DMS53 treated with DMSO at 0.1 percent for 48 hours (cell line): ENCODE data around the gene UBE2Q1.
"Not testable (repeated sequence)": the region's sequence is repeated elsewhere in the genome, so short reads cannot be mapped to it uniquely, and the experiment has no call there.

ENCODE experiments used
- DNase-seq: peaks from one replicate; lab custom pipeline; 2025; ENCODE audit not compliant: unreplicated experiment; lab: John Stamatoyannopoulos, UW

Gene UBE2Q1

DNA sequence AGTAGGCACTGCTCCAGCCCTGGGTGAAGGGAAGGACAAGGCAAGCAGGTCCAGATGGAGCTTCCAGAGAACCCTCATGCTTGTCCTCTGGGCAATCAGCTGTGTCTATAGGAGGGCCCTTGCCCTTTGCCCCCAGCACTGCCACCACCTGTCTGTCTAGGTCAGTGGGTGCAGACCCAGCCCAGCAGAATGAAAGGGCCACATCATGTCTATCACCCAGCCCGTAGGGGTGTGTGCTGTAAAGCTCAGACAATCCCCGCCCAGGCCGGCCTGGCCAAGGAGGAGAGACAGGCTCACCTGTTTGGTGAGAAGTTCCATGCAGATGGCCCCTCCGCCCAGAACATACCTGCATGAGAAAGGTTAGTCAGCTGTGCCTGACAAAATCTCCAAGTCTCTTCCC is 7.0 kb downstream of the UBE2Q1 start:
- no peak for DNase-seq

DNA sequence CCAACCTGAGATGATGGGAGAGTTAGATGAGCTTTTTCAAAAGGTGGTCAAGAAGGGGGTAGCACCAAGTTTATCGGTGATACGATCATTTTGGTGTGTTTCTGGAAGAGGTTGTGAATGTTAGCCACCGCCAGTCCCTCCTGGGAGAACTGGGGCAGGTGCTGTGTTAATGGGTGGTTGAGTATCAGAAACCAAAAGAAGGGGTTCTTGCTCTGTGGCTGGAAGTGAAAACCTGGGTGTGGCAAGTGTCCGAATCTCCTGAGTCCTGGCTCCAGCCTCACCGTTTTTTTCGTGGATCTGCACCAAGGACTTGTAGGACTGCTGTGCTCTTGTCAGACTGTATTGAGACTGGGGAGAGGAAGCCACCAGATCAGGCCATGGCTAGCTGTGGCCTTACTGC is 7.8 kb downstream of the UBE2Q1 start:
- DNase-seq, result no peak

DNA sequence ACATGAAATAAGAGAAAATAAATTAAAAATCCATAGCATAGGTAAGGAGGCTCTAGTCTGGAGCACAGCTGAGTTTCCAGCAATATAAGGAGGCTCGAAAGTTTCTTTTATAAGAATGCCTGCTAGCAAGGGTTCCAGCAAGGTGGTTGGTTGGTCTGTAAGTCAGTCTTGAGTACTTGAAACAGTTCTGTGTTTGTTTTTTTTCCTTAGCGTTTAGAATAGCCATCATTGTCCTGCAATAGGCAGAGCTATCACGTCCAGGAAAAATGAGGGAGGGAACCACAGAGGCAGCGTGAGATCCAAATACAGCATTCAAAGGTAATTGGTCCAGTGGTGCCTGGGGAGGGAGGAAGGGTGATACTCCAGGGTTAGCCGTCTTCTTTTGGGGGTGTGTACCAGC is 8.4 kb downstream of the UBE2Q1 start:
- DNase-seq, result no peak

DNA sequence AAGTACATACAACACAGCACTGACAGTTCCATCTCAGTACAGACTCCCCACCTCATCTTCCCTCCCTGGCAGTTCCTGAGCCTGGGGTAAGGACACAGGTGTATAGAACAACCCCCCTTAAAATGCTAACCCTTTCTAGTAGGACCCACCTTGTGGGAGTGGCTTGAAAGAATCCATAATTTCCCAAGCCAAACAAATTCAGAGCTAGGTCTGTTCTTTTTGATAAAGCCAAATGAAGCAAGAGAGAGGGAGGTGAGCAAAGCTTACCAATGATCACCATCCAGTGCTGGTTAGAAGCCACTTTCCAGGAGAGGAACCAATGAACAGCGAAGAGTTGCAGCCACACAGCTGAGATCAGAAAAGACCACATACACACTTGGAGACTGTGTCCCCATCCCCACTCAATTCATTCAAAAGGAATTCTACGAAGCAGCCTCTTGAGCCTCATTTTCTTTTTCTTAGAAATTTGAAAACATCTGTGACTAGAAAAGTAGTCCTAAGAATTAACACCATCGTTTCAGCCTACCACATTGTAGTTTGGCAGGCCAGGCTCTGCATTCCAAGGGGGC is 9.2 kb downstream of the UBE2Q1 start:
- DNase-seq, result no peak

DNA sequence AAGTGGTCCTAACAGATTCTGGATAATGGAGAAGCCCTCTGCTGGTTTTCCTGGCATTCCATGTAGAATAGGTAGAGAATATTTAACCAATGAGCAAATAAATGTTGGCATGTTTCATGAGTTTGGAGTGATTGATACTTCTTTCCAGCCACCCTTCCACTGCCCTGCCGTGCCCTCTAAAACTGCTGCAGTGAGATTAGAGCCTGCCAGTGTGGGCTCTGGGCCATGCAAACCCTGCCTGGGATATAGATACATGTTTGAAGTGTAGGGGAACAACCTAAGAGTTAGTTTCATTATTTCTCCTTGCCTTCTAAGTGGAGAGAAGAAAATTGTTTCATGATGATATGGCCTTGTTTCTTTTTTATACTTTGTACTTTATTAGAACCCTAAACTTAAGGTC is 10.4 kb downstream of the UBE2Q1 start:
- no peak for DNase-seq

DNA sequence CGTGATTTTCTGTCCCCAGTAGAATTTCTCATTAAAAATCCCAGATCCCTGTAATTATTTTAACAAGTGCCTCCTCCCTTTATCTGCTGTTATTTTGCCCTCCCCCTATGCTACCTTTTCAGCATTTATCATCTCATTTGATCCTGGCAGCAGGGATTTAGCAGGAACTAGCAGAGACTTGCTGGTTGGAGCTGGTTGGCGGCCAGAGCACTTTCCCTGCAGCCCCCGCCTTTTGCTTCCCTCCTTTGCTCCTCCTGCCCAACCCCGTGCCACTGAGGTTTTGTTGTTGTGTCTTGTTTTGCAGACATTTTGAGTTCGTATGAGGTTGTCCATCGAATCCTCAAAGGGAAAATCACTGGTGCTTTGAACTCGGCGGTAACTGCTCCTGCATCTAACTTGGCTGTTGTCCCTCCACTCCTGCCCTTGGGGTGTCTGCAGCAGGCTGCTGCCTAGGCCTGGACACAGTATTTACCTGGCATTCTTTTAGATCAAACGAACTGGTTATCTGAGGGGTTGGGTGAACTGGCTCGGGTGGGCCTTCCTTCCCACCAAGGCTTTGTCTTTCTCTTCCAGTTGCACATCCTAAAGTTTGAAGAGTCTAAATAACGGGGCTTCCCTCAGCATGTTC is 11.2 kb downstream of the UBE2Q1 start:
- DNase-seq, result no peak

DNA sequence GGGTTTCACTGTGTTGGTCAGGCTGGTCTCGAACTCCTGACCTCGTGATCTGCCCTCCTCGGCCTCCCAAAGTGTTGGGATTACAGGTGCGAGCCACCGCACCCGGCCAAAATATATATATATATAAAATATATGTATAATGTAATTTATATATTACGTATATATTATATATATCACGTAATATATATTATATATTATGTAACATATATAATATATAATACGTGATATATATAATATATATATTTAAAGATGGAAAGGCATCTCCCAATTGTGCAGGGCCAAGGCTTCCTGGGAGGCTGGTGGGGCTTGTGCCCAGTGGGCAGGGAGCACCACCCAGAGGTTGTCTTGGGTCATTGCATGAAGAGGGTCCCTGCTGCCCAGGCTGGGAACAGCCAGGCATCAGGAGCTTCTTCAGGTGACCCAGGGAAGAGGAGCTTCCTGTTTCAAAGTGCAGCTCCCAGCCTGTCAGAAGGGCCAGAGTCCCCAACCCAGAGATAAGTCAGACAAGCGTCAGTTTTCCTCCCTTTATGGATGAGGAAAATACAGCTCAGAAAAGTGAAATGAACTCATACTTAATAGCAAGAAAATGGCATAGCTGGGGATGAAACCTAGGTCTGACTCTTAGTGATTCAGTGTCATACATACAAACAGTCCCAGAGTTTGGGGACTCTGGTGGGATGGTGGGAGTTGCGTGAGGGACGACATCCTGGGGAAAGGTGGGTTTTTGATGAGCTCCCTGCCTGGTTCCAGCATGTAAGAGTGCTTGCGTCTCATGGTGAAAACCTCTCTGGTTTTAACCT is 12.0 kb downstream of the UBE2Q1 start:
- peak; percentile 74 for DNase-seq

DNA sequence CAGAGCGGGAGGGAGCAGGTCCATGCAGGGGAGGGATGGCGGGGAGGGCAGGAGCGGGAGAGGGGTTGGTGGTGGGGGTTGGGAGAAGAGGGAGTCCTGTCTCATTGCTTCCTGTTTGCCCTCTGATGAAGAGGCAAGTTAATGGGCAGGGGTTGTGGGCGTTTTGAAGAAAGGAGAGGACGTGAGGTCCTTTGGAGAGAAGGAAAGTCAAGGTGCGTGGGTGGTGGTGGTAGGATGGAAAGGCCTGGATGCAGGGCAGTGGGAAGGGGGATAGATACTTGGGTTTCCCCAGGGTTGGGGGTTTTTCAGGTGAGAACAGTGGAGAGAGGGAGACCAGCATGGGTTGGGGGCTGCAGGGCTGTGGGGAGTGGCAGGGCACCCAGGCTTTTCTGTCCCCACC is 17.2 kb downstream of the UBE2Q1 start:
- DNase-seq, result no peak

DNA sequence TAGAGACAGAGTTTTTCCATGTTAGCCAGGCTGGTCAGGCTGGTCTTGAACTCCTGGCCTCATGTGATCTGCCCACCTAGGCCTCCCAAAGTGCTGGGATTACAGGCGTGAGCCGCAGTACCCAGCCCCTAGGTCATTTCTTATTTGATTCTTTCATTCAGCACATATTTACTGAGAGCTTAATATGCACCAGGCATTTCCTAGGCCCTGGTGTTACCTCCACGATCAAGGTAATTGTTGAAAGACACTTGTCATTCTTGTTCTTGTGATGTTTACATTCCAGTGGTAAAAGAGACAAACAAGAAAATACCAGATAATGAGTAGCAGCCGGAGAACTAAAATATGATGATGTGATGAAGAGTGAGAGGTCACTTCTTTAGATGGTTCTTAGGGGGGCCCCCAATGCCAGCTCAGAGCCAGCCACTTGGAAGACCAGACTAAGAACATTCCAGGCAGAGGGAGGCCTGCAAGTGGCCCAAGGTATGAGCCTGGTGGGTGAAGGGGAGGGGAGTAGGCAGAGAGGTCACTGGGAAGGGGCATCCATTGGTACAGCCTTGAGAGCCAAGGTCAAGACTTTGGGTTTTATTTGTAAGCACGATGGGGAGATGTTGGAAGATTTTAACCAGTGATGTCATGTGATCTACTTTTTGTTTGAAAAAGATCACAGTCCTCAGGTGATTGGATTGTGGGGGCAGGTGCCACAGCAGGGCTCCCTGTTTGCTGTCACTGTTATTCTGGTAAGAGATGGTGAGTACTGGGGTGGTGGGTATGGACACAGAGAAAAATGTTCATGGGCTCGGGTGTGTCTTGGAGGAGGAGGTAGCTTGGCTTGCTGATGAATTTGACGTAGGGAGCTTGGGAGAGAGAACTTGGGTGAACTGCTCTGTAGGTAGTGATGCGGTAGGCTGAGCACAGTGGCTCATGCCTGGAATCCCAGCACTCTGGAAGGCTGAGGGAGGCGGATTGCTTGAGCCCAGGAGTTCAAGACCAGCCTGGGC is 18.7 kb downstream of the UBE2Q1 start:
- DNase-seq, result no peak

DNA sequence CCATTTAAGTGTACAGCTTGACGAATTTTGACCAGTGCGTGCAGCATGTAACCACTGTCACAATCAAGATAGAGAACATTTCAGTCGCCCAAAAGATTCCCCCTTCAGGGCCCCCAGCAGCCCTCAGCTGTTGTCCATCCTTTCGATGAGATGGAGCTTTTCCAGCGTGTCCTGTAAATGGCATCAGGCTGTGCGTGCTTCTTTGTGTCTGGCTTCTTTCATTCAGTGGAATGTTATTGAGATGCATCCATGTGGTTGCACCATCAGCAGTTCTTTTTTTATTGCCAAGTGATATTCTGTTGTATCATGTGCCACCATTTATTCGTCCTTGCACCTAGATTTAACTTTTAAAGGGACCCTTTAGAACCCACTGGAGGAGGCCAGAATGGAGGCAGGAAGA is 21.9 kb downstream of the UBE2Q1 start:
- no peak for DNase-seq

DNA sequence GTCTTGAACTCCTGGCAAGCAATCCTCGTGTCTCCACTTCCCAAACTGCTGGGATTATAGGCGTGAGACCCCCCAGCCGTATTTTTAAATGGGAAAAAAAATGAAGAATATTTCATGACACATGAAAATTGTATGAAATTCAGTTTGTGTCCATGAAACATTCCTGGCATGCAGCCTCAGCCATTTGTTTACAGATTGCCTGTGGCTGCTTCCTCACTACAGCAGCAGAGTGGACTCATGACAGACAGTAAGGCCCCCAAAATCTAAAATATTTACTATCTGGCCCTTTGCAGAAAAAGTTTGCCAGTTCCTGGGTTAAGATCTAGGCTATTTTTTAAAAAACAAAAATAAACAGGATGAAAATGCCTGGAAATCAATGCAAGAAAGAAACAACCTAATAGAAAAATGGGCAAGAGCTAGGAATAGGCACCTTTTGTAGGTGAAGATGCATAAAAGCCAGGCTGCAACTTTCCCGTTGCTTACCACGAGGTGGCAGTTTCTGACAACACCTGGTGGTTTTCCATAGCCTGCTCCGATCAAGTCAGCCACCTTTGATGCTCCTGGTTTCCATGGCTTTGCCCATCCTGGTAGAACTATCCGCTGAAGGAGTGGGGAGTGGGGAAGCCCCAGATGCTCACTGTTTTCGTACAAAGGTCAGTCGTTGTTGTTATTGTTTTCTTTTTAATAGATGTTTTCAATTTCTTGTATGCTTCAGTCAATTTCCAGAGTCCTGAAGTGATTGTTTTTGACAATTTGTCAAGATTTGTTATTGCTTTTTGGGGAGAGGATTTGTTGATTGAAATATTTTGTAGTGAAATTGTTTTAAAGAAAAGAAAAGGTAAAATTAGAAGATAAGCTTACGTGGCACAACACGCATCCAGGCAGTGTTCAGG is 24.3 kb downstream of the UBE2Q1 start:
- DNase-seq, result peak; percentile 48

DNA sequence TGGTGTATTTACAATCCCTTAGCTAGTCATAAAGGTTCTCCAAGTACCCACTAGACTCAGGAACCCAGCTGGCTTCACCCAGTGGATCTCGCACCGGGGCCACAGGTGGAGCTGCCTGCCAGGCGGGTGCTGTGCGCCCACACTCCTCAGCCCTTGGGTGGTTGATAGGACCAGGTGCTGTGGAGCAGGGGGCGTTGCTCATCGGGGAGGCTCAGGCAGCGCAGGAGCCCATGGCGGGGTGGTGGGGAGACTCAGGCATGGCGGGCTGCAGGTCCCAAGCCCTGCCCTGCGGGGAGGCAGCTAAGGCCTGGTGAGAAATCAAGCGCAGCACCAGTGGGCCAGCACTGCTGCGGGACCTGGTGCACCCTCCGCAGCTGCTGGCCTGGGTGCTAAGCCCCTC is 26.5 kb downstream of the UBE2Q1 start:
- not testable (repeated sequence) for DNase-seq

DNA sequence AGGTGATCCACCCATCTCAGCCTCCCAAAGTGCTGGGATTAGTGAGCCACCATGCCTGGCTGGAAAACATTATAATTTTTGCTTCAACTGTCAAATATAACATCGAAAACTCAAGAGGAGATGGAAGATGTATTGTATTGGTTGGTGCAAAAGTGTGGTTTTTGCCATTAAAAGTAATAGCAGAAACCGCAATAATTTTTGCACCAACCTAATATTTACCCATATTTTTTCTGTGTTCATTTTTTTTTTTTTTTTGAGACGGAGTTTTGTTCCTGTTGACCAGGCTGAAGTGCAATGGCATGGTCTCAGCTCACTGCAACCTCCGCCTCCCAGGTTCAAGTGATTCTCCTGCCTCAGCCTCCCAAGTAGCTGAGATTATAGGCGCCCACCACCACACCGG is 29.2 kb downstream of the UBE2Q1 start:
- no peak for DNase-seq

DNA sequence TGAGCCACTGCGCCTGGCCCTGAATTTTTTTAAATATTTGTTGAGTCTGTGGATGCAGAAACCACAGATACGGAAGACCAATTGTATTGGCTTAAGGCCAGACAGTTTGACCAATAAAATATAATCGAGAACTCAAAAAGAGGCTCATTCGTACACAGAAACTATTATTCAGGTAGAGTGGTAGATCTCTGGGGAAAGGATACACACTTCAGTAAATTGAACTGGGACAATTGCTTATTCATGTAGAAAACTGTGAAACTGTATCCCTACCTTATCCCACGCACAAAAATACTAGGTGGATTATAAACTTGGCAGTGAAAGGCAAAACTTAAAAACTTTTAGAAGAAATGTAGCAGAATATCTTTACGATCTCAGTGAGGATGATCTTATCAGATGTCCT is 31.3 kb downstream of the UBE2Q1 start:
- DNase-seq, result no peak

DNA sequence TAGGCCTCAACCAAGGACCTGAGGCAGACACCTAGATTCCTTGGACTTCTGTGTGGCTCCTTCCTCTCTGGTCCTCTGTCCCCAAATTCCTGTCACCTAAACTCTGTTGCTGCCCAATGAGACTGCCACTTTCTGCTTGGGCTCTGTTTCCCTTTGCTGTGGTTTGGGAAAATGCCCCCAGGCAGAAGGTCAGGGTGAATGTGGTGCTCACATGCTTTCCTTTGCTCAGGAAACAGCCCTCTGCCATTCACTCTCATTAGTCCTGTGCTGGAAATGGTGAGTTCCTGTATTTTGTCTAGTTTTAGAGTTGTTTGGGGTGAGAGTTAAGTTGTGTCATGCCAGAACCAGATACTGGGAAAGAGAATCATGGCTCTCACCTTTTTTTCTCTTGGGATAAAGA is 33.6 kb downstream of the UBE2Q1 start:
- DNase-seq, result no peak

DNA sequence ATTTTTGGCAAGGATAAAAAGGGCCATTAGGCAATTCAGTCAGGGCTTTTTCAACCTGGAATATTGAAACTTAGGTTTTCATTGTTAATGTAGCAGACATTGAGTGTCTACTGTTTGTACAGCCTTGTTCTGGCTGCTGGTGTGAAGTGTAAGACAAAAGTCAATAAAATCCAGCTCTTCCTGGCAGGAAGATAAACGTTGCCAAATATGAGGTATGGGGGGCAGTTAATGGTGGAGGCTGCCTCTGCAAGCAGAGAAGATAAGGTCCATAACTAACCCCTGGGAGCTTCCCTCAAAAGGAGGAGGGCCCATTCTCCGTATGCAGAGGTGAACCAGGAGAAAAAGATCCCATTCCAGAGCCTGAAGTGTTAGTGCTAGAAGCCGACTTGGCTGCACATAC is 36.8 kb downstream of the UBE2Q1 start:
- DNase-seq, result peak; percentile 28

DNA sequence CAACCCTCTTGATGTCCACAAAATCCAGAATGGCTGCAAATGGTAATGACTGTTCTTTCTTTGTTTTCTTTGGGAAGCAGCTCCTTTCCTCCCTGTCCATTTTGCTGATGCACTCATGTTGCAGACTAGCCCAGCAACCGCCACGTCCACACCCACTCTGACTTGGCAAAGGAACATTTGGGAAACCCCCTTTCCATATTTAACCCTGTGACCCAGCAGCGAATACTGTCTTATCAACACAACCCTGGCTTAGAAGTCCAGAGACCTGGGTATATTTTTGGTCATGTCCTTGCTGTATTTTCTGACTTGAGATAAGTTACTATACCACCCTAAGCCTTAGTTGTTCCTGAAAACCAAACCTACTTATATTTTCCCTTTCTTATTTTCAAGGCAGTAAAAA is 38.1 kb downstream of the UBE2Q1 start:
- no peak for DNase-seq

DNA sequence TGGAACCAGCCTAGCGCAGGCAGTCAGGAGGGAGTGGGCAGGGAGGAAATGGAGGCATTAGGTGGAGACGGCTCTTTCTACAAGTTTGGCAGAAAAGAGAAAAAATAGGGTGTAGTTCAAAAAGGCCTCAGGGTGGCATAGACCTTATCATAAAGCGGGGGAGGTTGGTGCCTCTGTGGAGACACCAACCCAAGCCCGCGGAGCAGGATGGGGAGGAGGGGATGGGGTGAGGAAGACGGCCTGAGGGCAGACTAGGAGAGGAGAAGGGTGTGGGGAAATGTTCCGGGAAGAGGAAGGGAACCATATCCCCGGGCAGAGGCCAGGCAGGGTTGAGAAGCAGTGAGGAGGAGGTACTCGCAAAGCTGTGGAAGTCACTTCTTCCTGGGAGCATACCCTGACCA is 38.9 kb downstream of the UBE2Q1 start:
- DNase-seq, result no peak

DNA sequence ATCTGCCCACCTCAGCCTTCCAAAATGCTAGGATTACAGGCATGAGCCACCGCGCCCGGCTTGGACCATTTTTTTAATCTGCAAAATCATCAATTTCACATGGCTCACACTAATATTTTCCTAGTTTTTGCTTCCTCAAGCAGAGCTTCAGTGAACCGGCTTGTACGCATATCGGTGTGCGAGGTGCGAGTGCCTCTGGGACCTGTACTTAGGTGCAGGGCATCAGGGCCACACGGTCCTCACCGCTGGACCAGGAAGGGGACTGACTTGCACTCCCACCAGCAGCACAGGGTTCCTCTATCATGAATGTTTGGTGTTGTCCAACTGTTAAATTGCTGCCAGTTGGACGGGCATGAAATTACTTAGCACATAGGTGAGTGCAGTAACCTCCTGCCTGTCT is 40.8 kb downstream of the UBE2Q1 start:
- DNase-seq, result no peak

DNA sequence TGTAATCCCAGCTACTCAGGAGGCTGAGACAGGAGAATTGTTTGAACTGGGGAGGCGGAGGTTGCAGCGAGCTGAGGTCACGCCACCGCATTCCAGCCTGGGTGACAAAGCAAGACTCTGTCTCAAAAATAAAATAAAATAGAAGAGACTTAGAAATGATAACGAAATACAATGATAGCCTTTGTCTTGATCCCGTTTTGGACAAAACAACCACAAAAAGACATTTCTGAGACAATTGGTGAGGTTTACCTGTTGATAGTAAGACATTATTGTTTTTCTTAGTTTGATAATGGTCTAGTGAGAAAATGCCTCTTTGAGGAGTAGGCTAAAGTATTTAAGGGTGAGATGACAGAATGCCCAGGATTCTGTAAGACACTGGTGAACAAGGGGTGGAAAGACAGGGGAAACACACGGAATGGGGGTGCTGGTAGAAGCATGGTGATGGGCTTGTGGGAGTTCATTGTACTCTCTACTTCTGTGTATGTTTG is 44.4 kb downstream of the UBE2Q1 start:
- no peak for DNase-seq
